Measurements from ENCODE around the gene ATP8A2. TPM values are rescaled to one million over a fixed set of nuclear protein-coding genes. Genes with fewer than 3 reads are reported as not detected.

ATP8A2 gene
- polyA plus RNA-seq, 3 donors = 4.8 to 6.4 (median 5.8) TPM

DNA sequence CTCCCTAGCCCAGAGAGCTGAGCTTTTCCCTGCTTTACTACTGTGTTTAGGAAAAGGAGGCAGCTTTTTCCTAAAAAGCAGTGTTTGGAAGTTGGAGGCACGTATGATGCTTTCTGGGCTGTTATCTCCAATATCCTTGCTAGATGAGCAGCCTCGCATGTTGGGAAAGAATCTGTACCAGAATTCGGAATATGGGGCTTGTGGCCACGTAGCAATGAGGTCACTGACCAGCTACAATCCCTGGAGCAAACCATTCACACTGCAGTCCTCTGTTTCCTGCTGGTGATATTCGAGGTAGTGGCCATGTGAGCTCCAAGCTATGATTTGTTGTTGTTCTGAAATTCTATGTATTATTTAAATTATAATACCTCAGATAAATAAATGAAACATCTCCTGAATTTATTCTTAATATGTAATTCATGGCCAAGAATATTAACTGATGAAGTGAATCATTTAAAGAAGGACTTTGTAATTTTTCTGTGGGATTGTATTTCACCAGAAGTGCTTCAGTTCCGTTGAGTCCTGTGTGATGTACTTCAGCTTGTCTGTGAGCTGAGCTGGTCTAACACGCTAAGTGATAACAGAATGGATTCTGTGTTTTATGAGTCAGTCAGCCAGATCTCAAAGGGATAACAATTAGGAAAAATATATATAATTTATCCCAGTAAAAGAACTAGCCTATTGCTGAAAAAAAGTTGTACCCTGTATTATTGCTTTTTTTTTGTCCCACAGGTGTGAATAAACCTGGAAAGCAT, 360.5 kb downstream of the ATP8A2 start:
- DNase-seq (ENCODE audit: extremely low read depth in 1 of 11, low read depth in 9 of 11, low spot score in 4 of 11) = no peak

DNA sequence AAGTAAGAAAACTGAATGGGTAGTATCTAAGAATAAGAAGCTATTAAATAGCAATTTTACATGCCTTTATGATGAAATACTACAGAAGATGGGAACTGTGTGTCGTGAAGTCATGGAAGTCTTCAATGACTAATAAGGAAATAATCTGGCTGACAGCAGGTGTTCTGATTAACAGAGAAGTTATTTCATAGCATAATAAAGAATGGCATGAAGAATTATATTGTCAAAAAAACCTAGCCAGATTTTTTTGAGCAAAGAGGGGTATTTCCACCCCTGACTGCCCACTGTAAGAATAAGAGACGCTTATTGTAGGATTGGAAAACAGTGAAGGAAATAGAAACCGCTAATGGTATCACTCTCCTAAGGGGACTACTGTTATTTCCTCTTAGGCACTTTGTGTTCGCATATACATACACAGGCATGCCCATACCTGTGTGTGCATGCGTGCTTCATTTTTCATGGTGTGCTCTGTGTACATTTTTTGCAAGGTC, 361.3 kb downstream of the ATP8A2 start:
- DNase-seq (ENCODE audit: extremely low read depth in 1 of 11, low read depth in 9 of 11, low spot score in 4 of 11) = no peak

DNA sequence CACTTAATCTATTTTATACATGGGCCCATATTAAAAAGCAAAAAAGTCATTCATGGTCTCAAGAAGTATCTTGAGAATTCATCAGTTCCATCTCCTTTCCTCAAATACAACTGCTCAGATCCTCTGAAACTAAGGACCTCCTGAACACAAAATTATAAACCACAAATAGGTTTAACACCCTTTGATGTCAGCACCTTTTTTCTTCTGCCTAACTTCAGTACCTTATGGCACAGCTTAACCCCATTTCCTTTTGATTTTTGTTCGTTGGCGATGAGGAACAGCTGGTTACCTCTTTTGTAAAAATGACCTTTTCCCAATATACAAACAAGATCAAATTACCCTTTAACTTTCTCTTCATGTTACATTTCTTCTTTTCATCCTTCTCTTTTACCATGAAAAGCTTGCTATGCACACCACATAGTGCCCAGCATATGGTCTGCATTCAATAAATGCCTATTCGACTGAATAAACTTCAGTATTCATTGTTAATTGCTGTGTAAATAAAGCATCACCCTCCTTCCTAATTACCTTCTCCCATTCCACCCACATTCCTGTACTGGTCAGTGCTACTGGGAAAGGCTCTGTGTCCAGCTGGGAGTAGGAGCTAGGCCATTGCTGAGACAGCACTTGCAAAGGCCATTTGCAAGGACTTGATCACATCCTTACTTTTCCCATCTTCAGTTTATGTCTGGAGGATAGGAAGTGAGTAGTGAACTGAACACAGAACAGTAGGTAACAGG, 362.1 kb downstream of the ATP8A2 start:
- DNase-seq (ENCODE audit: extremely low read depth in 1 of 11, low read depth in 9 of 11, low spot score in 4 of 11) = peak in 1 of 11 donors; percentile 24

DNA sequence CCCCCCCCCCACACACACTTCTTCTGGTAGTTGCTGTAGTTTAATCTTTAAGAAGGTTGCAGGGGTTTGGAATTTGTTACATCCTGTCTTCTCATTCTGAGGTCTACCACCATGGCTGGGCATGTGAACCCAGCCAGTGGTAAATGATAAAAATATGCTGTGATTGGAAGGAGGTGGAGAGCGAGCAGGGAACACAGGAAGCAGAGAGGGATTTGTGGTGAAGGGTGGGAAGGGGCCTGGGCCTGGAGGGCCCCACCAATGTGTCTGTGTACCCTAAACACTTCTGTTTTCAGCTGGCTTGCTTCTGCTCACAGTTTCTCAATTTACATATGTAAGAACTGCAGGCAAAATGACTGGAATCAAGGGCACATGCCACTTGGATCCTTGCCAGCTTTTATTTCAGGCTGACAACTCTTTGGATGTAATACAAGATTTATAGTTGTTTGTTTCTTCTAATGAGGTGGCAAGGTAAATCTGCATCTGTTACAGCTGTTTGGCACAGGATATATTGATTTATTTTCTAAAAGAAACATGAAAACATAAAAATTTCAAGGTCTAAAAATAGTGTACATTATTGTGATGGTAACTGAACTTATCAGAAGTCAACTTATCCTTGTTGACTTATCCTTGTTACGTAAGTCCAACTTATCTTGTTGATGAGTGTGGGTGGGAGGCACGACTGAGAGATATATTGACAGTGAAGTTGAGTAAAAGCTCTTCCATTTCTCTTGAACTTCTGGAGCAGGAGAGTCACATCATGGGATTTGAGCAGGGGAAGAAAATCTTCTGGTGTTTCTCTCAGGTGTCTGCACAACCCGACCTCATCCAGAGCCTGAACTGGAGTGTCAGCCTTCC, 366.8 kb downstream of the ATP8A2 start:
- no peak for DNase-seq (ENCODE audit: extremely low read depth in 1 of 11, low read depth in 9 of 11, low spot score in 4 of 11)

DNA sequence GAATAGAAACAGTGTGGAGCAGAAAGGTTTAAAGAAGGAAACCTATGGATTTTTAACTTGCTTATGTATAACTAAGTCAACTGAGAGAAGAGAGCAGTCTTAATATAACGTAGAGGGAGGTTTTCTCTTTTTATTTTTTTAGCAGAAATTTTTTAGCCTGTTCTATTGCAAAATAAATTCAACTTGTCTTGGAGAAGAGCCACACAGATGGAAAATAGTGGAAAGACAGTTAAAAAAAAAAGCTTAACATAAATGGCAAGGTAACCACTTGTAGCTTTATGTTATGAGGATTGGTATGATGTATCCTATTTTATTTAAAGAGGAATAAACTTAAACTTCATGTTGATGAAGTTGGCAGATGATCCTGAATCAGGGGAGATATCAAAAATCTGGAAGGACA, 367.6 kb downstream of the ATP8A2 start:
- DNase-seq (ENCODE audit: extremely low read depth in 1 of 11, low read depth in 9 of 11, low spot score in 4 of 11) = no peak

DNA sequence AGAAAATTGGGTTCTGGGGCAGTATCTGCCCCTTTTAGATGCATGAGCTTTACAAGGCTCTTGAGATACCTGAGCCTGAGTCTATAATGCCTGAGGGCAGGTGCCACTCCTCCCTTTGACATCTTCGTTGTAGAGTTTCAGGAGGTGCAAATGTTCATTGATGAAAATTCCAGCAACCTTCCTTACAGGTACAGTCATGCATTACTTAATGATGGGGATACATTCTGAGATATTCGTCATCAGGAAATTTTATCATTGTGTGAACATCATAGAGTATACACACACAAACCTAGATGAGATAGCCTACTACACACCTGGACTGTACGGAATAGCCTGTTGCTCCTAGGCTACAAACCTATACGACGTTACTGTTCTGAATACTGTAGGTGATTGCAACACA, 370.0 kb downstream of the ATP8A2 start:
- DNase-seq (ENCODE audit: extremely low read depth in 1 of 11, low read depth in 9 of 11, low spot score in 4 of 11) = no peak

DNA sequence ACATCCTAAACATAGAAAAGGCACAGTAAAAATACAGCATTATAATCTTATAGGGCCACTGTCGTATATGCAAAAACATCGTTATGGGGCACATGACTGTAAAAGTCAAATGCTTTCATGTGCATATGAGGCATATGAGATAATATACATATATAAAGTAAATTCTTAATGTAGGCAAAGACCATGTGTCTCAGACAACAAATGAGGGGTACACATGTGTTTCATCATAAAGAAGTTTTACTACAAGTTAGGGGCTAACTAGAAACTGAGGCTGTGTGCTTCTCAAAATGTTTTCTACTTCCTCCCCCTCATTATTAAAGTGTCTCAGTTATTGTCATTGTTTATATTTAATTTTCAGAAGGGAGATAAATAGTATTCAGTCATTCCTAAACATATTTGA, 370.4 kb downstream of the ATP8A2 start:
- DNase-seq (ENCODE audit: extremely low read depth in 1 of 11, low read depth in 9 of 11, low spot score in 4 of 11) = no peak

DNA sequence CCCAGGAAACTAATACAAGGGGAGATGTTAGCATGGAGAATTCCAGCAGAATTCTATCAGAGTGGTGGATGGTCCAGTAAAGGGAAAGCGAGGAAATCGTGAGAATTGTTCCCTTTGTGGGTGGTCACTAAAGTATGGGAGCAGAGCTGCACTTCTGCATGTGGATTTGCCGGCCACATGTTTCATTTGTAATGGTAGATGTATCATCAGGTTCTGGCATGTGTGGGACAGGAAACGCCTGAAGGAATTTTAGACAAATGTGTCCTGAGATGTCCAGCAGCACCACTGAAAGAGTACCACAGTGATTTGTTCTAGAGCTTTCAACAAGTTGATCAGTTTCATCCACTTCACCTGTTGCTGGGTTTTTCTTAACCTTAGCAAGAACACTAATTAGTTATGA, 371.6 kb downstream of the ATP8A2 start:
- DNase-seq (ENCODE audit: extremely low read depth in 1 of 11, low read depth in 9 of 11, low spot score in 4 of 11) = no peak

DNA sequence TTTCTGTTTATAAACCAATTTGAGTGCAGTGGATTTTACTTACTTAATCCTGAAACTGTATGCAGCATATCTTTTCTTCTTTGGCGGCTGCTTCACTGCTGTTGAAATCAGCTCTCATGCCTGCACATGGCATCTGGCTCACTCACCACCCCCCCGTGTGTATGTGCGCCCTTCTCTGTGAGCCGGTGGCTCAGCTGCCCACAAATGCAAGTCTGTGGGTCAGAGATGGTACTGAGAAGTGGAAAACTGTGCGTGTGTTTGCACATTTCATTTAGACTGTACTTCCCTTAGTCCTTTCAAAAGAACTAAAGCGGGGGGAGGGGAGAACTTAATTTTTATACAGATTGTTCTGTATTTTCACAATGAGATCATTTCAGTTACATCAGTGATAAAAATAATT, 372.4 kb downstream of the ATP8A2 start:
- DNase-seq (ENCODE audit: extremely low read depth in 1 of 11, low read depth in 9 of 11, low spot score in 4 of 11) = no peak

DNA sequence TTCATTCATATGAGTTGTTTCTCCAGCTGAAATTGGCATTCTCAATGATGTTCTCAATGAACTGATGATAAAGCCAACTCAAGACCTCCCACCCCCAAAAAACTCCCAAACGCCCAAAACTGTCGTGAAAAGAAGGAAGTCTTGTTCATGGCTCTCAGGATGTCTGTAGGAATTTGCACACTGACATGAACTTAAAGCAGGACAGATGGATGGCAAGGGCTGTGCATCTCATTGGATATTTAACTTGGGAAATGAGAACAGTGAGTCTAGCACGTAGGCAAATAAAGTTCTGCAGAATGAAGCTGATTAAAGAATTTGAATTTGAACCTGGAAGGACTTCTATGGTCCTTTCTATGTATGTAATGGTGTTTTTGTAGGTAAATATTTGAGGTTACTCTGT, 374.4 kb downstream of the ATP8A2 start:
- no peak for DNase-seq (ENCODE audit: extremely low read depth in 1 of 11, low read depth in 9 of 11, low spot score in 4 of 11)

DNA sequence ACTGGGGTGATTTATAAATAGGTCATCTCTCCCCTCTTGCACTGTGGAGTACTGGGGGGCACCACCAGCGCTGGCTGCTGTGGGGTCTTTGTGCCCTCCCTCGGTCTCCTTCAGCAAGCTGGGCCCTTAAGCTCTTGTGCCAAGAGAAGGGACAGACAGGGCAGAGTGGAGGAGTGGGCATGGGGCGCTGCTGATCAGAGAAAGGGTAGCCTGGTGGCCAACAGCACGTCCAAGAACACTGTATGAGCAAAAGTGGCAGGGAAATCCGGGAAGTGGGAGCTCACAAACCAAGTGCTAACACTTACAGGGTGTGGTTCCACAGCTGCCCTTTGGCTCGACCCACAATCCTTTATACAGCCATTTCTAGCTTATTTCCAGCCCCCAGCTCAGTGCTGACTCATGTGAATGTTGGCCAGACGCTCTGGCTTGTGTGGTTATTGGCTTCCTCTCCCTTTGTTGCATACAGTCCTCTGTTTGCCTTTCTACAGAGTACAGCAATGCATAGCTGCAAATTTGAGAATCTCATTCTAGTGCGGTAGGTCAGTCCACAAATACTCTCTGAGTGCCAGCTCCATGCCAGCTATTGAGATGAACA, 381.3 kb downstream of the ATP8A2 start:
- no peak for DNase-seq (ENCODE audit: extremely low read depth in 1 of 11, low read depth in 9 of 11, low spot score in 4 of 11)

DNA sequence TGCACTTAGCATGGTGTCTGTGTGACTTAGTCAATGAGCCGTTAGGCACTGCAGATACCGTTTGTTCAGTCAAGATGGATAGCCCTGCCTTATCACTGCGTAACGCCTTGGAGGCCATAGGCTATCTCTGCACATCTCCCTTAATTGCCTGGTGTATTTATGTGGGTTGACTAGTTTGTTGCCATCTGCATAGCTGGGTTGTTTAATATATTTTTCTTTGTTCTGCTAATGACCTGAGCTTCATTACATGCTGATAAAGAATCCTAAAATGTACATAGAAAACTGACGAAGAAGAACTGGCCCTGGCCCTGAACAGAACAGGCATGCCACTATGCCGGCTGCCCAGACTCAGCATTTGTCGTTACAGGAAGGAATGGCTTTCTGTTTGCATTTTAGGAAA, 382.2 kb downstream of the ATP8A2 start:
- DNase-seq (ENCODE audit: extremely low read depth in 1 of 11, low read depth in 9 of 11, low spot score in 4 of 11) = no peak

DNA sequence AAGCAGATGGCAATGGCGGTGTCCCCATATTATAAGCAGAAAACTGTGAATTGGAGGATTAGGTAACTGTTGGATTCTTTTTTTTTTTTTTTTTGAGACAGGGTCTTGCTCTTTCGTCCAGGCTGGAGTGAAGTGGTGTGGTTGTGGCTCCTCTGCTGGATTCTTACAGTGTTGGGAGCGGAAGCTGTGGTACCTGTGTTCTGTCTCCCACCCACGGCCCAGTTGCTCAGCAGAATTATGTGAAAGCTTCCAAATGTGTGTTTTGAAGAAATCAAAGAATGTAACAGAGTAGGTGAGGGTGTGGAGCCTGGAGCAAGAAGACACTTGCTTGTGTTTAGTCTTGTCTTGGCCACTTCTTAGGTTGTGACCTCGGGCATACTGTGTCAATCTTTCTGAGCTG, 384.5 kb downstream of the ATP8A2 start:
- no peak for DNase-seq (ENCODE audit: extremely low read depth in 1 of 11, low read depth in 9 of 11, low spot score in 4 of 11)

DNA sequence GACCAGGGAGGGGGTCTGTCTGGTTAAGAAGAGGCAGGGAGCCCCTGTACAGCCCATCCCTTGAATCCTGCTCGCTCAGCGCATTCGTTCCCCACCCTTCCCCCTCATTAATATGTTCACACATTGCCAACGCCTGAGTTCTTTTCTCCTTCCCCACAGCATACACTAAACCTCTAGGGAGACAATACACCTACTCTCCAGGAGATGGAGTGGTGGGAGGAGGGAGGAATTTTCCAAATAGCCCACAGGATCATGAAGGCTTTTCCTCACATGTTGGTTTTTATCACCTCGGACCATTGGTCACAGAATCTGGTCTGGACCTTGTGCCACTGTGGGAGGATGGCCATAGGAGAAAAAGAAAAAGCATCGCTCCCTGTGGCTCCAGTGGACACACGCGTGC, 385.1 kb downstream of the ATP8A2 start:
- DNase-seq (ENCODE audit: extremely low read depth in 1 of 11, low read depth in 9 of 11, low spot score in 4 of 11) = no peak

DNA sequence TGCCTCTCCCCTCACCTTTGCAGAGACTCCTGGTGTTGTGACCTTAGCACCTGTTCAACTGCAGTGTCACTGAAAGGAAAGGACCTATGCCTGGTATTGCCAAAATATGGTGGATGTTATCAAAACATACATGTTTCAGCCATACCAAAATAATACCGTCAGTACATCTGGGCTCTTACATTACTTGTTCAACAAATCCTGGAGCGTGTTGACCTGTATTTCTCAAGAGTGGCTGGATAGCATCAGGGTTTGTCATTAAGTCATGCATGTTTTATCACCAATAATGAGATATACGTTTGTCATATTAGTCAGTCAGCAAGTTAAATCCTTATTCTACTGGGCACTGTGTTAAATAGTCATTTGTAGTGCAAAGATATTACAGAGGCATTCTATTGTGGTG, 389.3 kb downstream of the ATP8A2 start:
- no peak for DNase-seq (ENCODE audit: extremely low read depth in 1 of 11, low read depth in 9 of 11, low spot score in 4 of 11)

DNA sequence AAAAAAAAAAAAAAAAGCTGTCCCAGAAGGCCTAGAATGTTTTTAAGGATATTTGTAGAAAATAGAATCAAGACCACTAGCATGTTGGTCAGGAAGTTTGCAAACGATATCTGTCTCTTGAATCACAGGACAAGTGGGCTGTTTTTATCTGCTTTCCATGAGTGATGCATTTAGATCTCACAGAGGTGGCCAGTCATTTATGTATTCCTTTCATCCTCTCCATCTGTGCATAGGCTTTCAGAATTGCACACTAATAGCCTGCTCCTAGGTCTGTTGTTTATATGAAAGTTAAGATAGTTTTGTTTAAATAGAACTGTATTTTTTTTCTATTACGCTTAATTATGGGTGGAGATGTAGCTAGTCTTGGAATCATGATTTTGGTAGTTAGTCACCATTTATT, 390.5 kb downstream of the ATP8A2 start:
- no peak for DNase-seq (ENCODE audit: extremely low read depth in 1 of 11, low read depth in 9 of 11, low spot score in 4 of 11)

DNA sequence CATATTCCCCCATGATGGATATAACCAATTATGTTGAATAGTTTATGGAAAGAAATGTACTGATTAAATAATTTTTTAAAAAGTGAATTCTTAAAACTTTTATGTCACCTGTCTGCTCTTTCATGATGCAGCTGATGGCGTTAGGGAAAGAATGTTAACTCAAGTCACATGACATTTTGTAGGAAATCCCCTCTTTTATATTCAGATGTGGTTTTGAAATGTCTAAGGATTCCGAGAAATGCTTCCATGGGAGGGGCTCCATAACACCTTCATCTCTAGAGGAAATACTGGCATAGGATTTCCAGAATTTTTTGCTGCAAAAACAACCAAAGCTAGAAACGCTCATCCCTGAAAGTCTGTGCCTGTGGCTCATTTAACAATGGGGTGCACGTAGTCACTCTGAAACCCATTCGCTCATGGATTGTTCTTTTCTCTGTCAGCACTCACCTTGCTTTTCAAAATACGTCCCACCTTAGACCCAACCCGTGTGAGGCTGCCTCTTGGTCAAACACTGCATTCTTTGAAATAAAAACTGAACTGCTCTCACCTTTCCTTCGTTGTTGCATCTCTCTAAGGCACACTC, 391.1 kb downstream of the ATP8A2 start:
- DNase-seq (ENCODE audit: extremely low read depth in 1 of 11, low read depth in 9 of 11, low spot score in 4 of 11) = no peak

DNA sequence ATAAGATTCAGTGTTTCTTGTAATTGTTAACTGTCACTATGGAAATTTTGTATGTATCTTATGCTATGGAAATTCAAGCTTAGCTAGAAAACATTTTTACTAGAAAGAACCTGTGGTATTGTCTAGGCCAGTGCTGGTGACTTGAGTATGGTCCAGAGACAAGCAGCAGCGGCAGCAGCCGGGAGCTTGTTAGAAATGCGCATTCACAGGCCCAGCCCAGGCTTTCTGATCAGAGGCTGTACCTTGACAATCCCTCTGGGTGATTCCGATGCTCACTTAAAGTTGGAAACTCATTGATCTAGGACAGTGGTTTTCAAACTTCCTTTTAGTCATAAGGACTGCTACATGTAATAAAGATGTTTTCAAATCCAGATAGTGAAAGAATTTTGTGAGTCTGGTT, 392.6 kb downstream of the ATP8A2 start:
- DNase-seq (ENCODE audit: extremely low read depth in 1 of 11, low read depth in 9 of 11, low spot score in 4 of 11) = no peak

DNA sequence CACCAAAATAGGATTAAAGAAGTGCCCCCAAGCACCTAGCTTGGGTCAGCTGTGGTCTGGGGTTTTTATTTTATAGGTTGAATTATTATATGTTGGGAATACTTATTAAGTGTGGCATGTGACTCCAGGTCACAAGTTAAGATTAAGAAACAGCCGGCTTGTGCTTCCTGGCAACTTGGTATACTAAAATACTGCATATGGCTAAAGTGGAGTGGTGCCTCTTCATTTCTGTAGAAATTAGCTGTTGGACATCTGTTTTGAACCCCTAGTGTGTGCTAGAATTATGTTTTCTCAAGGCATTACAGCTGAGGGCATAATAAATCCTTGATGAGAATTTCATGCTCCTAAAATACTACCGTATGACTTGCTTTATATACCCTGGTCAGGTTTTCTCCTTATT, 393.5 kb downstream of the ATP8A2 start:
- no peak for DNase-seq (ENCODE audit: extremely low read depth in 1 of 11, low read depth in 9 of 11, low spot score in 4 of 11)

All from renal cortex interstitium (tissue), 11 donors.